HG02981 (cell line): Measurements from ENCODE around the gene S100Z.
"Not testable (repeated sequence)": the region's sequence is repeated elsewhere in the genome, so short reads cannot be mapped to it uniquely, and the experiment has no call there.

ENCODE experiments used
- ATAC-seq: cut with Tn5 transposase; IDR thresholded peaks from one replicate; pipeline ENCODE4 v1.9.1; 2021; ENCODE audit warnings: mild to moderate bottlenecking, moderate library complexity; ENCODE audit not compliant: unreplicated experiment

S100Z gene

GRCh38 chr5:76945238-76945637, 95.4 kb downstream of the S100Z start:
- ATAC-seq, result not testable (repeated sequence)

- no peak for ATAC-seq
These were observed 96.3 kb downstream of the S100Z start for GRCh38 chr5:76946090-76946489.

- ATAC-seq, result no peak
These were observed 97.3 kb downstream of the S100Z start for GRCh38 chr5:76947082-76947503.

GRCh38 chr5:76952795-76953536, 103.2 kb downstream of the S100Z start, which contains the start of gene CRHBP:
TSS of gene CRHBP (plus strand) at chr5:76953045. CDS start at chr5:76953135, 90 bp downstream.
- ATAC-seq, result no peak

- no peak for ATAC-seq
These were observed 104.0 kb downstream of the S100Z start for GRCh38 chr5:76953551-76954382.

GRCh38 chr5:76954383-76954763, 104.6 kb downstream of the S100Z start:
- no peak for ATAC-seq

GRCh38 chr5:76956033-76956432, 106.2 kb downstream of the S100Z start:
- no peak for ATAC-seq

- ATAC-seq, result no peak
These were observed 109.4 kb downstream of the S100Z start for GRCh38 chr5:76958991-76959767.

- ATAC-seq, result peak; percentile 57
These were observed 110.3 kb downstream of the S100Z start for GRCh38 chr5:76960004-76960625.

- ATAC-seq, result no peak
These were observed 114.2 kb downstream of the S100Z start for GRCh38 chr5:76964060-76964459.
